ENCODE measurements around the gene DSG1. TPM values are rescaled to one million over a fixed set of nuclear protein-coding genes. Genes with fewer than 3 reads are reported as not detected.

The DSG1 gene
- total RNA-seq: not detected

GRCh38 chr18:31317860-31318259, at the start of gene DSG1:
Gene DSG1, plus strand, starts transcription at chr18:31318160. Its CDS starts 141 bp downstream, at chr18:31318301.

DNA sequence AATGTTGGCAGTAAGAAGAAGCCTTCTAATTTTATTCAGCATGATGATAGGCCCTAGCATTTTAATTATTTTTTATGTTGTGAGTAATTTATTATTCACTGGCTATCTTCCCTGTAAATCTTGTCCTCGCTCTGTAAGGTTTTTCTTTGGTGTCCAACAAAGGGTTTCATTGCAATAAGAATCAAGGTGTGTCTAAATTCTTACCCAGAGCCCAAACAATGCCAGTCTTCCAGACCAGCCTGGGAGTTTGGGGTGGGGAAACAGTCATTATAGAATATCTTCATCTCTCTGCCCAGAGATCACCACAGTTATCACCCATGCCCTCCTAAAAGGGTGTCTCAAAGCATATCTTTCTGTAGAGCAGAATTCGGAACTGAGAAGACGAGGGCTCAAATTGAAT, 58.5 kb downstream of the DSG1 start, which contains the start of gene DSG4:
TSS of gene DSG4 (plus strand) at position 301 of the 400 bp plus-strand sequence. CDS start 135 bp downstream, outside the sequence.

Small RNAs within 50 kb of the gene (small RNA-seq; reads per million reads assigned to genes)
- not detected for gene RF00019 (ENCODE audit: low replicate concordance)
- gene RNU6-167P (ENCODE audit: low replicate concordance): not detected

Other genes with a start within 250 kb of the DSG1 start
- gene DSC2, start 215.7 kb upstream of the DSG1 start, total RNA-seq: 4.1 TPM
- gene DSC1, start 155.3 kb upstream of the DSG1 start, total RNA-seq: not detected
- gene DSG4, start 58.6 kb downstream of the DSG1 start, total RNA-seq: not detected
- not detected for gene DSG3, start 129.6 kb downstream of the DSG1 start, total RNA-seq
- gene DSG2, start 180.0 kb downstream of the DSG1 start, total RNA-seq: 2.2 TPM

Measured in parietal lobe (tissue), 2 donors.